HG02763 (cell line): ENCODE measurements around the gene THADA.
"Not testable (repeated sequence)": the region's sequence is repeated elsewhere in the genome, so short reads cannot be mapped to it uniquely, and the experiment has no call there.

ENCODE experiments used
- ATAC-seq: cut with Tn5 transposase; IDR thresholded peaks from one replicate; pipeline ENCODE4 v1.9.1; 2021; ENCODE audit warnings: mild to moderate bottlenecking, moderate library complexity; ENCODE audit not compliant: unreplicated experiment

Gene THADA

DNA sequence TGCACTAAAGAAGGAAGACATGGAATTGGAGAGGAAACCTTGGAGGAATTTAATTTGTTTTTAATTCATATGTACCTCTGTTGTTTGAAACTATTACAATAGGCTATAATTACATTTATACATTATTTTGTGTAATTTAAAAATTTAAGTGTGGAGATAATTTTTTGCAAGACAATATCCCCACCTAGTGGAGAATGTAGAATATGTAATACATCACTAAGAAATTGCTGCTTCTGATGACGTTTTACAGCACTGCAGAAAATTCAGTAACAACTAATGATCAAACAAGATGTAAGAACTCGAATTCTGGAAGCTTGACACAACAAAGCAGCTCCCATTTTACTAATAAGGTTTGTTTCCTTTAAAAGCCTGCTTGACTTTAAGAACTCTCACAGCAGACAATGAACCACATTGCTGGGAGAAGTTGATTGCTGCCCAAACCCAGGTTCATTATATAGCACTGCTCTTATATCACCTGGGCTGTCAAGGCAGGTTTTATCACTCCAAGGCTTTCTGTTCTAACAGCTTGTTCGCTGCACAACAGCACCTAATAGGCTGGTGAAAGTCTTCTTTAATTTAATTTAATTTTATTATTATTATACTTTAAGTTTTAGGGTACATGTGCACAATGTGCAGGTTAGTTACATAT, 53.4 kb downstream of the THADA start:
- ATAC-seq, result no peak

DNA sequence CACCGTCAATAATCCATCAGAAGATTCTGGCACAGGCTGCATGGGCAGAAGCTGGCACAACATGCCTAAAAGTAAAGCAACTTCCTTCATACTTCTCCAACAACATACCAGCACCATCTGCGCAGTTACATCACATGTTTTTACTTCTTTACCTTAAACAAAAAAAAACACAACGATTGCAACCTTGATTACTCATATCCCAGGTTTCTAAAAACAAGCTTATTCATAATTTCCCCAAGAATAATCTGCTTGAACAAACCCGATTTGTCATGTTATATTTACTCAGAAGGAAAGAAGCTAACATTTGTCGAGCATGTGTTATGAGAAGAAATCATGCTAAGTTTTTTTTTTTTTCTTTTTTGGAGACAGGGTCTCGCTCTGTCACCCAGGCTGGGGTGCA, 54.7 kb downstream of the THADA start:
- no peak for ATAC-seq

DNA sequence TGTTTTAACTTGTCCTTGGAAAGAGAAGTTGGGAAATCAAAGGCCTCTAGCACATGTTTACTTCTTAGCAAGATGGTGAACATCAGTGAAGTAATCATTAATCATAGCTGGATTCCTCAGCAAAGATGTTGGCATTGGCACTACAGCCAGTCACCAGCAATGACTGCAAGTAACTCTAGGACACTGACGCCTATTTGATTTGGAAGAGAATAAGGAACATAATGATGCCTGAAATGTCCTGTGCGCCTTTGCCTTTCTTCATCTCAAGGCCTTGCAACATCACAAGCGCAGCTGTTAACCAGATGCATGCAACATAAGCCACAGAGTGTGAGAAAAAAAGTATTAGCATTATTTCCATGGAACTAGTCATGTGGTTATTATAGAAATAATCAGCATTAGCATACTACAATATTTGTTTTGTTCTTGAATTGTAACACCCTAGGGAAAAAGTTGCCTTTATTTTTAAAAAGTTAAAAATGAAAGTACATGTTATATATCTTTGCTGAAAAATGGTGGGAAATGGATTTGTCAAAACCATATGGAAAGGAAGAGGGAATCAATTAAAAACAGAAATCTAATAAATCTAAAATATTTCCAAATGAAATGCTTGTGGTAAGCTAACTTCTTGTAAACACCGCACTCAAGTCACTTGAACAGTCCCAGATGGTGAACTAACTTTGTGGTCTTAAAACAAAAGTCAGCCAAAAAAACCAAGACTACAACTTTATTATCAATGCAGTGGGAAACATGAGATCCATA, 55.6 kb downstream of the THADA start:
- ATAC-seq, result no peak

DNA sequence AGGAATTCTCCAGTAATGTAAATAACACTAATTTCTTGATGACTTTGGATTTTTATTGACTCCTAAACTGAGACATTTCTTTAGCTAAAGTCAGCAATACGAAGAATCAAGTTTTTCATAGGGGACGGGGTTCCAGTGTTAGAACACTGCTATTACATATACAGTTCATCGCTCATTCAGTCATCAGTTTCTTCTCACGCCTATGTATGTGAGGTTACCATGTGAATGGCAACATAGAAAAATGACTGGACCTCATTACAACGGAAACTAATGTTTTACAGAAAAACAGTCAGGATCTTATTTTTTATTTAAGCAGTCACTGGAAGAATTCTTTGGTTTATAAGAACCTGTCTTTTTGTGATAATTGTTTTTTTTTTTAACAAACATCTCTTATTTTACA, 56.4 kb downstream of the THADA start:
- no peak for ATAC-seq

DNA sequence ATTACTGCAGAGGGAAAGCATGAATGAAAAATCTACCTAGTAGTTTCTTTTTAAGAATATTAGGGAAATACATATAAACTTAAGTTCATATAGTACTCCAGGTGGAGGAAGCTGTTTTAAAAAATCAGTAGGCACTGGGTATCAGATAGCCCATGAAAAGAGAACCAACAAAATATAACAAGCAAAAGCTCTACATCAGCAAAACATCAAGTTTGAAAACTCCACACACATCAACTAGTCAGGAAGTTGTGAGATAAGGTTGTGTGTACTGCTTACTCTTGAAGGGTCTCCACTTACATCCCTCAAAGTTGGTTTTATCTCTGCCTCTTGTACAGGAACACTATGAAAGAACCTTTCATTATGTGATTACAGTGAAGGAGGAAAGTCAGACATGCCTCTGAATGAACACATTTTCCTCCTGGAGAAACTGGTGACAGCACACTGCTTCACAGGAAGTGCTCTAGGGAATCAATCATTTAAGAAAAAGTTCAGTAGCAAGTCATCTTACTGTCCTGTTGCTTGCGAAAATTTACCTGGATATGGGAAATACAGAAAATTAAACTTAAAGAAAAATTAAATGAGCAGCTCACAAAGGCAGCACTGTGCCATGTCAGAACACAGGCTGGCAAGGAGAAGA, 57.7 kb downstream of the THADA start:
- ATAC-seq, result no peak

DNA sequence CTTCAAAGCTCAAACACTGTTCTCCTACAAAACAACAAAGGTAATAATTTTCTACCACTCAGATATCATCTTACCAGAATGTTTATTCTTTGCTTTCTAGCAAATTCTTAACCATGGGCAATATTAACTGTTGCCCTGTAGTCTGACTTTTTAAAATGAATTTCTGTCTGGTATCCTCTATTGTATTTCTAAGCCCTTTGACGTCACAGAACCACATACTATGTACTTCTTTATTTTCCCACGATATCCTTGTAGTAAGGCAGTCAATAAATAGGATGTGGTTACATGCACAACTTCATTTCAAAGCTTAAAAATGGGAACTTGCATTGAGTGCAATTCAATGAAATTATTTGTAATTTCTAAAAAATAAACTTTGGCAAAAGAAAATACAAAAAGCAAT, 58.7 kb downstream of the THADA start:
- no peak for ATAC-seq

DNA sequence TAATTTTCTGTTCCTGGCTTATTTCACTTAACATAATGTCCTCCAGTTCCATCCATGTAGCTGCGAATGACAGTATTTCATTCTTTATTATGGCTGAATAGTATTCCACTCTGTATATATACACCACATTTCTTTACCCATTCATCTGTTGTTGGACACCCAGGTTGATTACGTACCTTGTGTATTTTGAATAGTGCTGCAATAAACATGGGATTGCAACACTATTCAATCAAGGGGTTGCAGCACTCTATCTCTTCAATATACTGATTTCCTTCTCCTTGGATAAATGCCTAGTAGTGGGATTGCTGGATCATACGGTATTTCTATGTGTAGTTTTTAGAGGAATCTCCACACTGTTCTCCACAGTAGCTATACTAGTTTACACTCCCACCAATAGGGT, 61.3 kb downstream of the THADA start:
- no peak for ATAC-seq

- not testable (repeated sequence) for ATAC-seq
These were observed 63.3 kb downstream of the THADA start for GRCh38 chr2:43532572-43532971.

DNA sequence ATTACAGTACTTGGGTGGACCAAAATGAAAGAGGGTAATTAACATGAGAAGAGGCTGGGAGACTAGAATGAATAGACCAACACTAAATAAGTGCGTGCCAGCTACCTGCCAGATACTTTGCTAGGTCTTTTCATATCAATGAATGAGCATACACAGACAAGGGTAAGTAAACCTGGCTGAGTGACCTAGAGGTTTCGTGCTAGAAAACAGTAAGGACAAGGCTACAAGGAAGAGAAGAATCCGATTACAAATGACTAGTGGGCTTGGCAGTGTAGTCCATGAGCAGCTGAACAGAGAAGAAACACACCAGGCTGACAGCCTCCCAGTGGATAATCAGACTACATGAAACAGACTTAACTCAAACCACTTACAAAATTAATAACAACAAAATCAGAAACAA, 64.6 kb downstream of the THADA start:
- ATAC-seq, result no peak

GRCh38 chr2:43526994-43527393, 68.8 kb downstream of the THADA start:
- no peak for ATAC-seq

DNA sequence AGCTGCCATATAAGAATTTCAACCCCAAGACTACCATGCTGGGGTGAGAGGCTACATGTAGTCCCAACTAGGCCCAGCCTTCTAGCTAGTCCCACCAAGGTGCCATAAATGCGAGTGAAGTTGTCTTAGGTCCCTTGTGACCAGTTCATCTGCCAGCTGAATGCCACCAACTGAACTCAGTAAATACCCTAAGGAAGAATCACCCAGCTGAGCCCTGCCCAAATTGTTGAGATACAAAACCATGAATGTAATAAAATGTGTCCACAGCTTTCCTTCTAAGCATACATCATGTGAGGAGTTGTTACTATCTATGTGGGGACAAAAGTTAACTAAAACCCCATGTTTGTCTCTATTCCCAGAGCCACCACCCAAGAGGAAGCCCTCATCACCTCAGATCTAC, 70.3 kb downstream of the THADA start:
- ATAC-seq, result no peak

DNA sequence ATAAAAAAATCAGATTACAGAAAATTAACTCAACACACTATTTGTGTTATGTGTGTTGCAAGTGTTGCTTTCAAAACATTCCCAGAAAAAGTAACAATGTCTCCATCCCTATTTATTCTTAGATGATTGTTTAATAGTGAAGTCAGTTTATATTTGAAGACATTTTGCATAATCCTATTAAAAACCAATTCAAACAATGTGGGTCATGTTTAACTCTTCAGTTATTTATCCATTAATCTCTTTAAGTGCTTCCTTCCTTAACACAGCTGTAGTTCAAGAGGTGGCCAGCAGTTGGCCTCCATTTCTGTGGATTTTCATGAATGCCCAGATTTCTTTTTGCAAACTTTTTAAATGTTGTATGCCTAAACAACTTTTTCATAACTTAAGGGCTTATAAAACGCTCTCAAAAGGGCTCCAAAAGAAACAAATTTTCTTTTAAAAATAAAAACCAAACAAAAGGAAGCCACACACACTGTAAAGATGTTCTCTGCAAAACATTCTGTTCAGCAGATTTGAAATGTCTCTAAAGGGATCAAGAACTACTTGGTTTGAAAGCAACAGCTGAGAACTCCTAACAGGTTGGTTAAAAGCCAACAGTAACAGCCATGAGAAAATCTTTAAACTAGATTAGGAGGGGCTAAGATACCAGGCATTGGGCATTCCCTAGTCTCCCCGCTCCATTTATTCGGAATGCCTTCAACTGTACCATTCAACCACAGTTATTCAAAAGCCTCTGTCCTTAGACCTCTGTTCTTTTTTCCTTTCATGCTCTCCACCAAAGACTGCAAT, 71.5 kb downstream of the THADA start:
- no peak for ATAC-seq

GRCh38 chr2:43522177-43522576, 73.7 kb downstream of the THADA start:
- no peak for ATAC-seq

DNA sequence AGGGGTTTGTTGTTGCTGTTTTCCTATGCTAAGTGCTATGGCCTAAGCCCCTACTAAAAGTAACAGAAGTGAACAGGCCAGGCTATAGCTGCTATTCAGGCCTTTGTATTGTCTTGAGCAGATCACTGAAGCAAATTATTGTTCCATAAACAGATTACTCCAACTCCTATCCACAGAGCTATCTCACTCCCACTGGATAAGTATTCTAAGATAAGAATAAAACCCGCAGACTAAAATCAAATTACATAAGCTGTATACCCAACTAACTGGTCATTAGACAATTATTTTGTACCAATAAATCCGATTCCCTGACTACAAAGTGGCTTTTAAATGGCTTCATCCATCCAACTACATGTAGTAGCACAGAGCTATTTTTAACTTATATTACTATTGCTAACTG, 74.3 kb downstream of the THADA start:
- no peak for ATAC-seq

GRCh38 chr2:43520919-43521318, 74.9 kb downstream of the THADA start:
- no peak for ATAC-seq

- no peak for ATAC-seq
These were observed 76.1 kb downstream of the THADA start for GRCh38 chr2:43519643-43520221.

GRCh38 chr2:43518718-43519117, 77.1 kb downstream of the THADA start:
- no peak for ATAC-seq

GRCh38 chr2:43518181-43518580, 77.7 kb downstream of the THADA start:
- ATAC-seq, result no peak

- ATAC-seq, result no peak
These were observed 79.9 kb downstream of the THADA start for GRCh38 chr2:43515807-43516497.

GRCh38 chr2:43515248-43515647, 80.6 kb downstream of the THADA start:
- no peak for ATAC-seq
